NCI-H774 (cell line): ENCODE results near the gene CXCL3.

Experiments
- DNase-seq: peaks from one replicate; lab custom pipeline; 2025; lab: John Stamatoyannopoulos, UW

CXCL3 gene

GRCh38 chr4:74013264-74013663 is 25.2 kb downstream of the CXCL3 start:
- DNase-seq: no peak

- no peak for DNase-seq
These were observed 26.4 kb downstream of the CXCL3 start for GRCh38 chr4:74012130-74012529.

- DNase-seq: no peak
These were observed 29.2 kb downstream of the CXCL3 start for GRCh38 chr4:74009307-74009706.

GRCh38 chr4:74006009-74006476 is 32.4 kb downstream of the CXCL3 start:
- no peak for DNase-seq

GRCh38 chr4:74005528-74005927 is 33.0 kb downstream of the CXCL3 start:
- no peak for DNase-seq

- DNase-seq: no peak
These were observed 33.8 kb downstream of the CXCL3 start for GRCh38 chr4:74004668-74005067.

- no peak for DNase-seq
These were observed 38.2 kb downstream of the CXCL3 start for GRCh38 chr4:74000301-74000700.

- no peak for DNase-seq
These were observed 40.2 kb downstream of the CXCL3 start, which contains the start of gene CXCL5 for GRCh38 chr4:73998040-73999011. CXCL5 (minus strand) TSS chr4:73998677; CDS start chr4:73998581, 96 bp downstream.

GRCh38 chr4:73992050-73992449 is 46.4 kb downstream of the CXCL3 start:
- DNase-seq: no peak

GRCh38 chr4:73991742-73992000 is 46.8 kb downstream of the CXCL3 start:
- no peak for DNase-seq

- DNase-seq: no peak
These were observed 47.3 kb downstream of the CXCL3 start for GRCh38 chr4:73990988-73991741.

- DNase-seq: no peak
These were observed 48.6 kb downstream of the CXCL3 start for GRCh38 chr4:73989928-73990327.

GRCh38 chr4:73989031-73989430 is 49.5 kb downstream of the CXCL3 start:
- DNase-seq: no peak

- DNase-seq: no peak
These were observed 50.4 kb downstream of the CXCL3 start, which contains the start of gene PPBP for GRCh38 chr4:73988061-73988460. PPBP (minus strand) TSS chr4:73988190; CDS start chr4:73988103, 87 bp downstream.
